ENCODE data around the gene BLMH. TPM values are rescaled to one million over a fixed set of nuclear protein-coding genes. Genes with fewer than 3 reads are reported as not detected.
A peak's percentile ranks its signal among the peaks of the same experiment; 100 is the strongest.

Gene BLMH
- total RNA-seq, 1 experiment from 2014 or later: 20.7 TPM

- no peaks in the 10 kb centered on the region for H4K20me1 ChIP-seq (ENCODE audit: insufficient read depth)
- TF ChIP-seq EZH2 (IDR thresholded peaks at IDR 0.05; ENCODE audit: low read depth): no peak
- TF ChIP-seq, protein P1, sequence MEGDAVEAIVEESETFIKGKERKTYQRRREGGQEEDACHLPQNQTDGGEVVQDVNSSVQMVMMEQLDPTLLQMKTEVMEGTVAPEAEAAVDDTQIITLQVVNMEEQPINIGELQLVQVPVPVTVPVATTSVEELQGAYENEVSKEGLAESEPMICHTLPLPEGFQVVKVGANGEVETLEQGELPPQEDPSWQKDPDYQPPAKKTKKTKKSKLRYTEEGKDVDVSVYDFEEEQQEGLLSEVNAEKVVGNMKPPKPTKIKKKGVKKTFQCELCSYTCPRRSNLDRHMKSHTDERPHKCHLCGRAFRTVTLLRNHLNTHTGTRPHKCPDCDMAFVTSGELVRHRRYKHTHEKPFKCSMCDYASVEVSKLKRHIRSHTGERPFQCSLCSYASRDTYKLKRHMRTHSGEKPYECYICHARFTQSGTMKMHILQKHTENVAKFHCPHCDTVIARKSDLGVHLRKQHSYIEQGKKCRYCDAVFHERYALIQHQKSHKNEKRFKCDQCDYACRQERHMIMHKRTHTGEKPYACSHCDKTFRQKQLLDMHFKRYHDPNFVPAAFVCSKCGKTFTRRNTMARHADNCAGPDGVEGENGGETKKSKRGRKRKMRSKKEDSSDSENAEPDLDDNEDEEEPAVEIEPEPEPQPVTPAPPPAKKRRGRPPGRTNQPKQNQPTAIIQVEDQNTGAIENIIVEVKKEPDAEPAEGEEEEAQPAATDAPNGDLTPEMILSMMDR (conservative IDR thresholded peaks at IDR 0.05): no peak
- H3K9me2 ChIP-seq (ENCODE audit: insufficient read depth): no peaks in the 10 kb centered on the region
- no peak overlapping the region for H3K4me3 ChIP-seq
- no TSS peak for BruUV-seq (replicated peaks)
- no peak overlapping the region for H3K27ac ChIP-seq
- H3K9me3 ChIP-seq (ENCODE audit: insufficient read depth, low read depth): no peaks in the 10 kb centered on the region; the same call in 1 of the 2 replicates
- intact Hi-C loops (cut with micrococcal nuclease; ENCODE audit: unreplicated experiment): no loop called here
- H3K4me1 ChIP-seq (replicated peaks; ENCODE audit: insufficient read depth): peaks cover 40% of the 10 kb centered on the region
- H3K4me2 ChIP-seq: no peak overlapping the region
- no peak for DNase-seq
- no peaks in the 10 kb centered on the region for H3K79me2 ChIP-seq (ENCODE audit: low read depth)
- CTCF ChIA-PET: interaction anchor here (0.7 kb wide), 2 partner anchors 92 to 225 kb away, joined by 3 to 6 read pairs; no protein-coding TSS in a partner anchor
- POLR2A ChIA-PET (ENCODE audit: unreplicated experiment): no interaction called here
- no peaks in the 10 kb centered on the region for H3K27me3 ChIP-seq (ENCODE audit: insufficient read depth, low read depth)
- peaks cover 16% of the 10 kb centered on the region for H3F3A ChIP-seq (ENCODE audit: insufficient read depth, low read depth)
- H3K36me3 ChIP-seq (ENCODE audit: low read depth): no peaks in the 10 kb centered on the region
- H2AFZ ChIP-seq: no peak overlapping the region
Observed at GRCh38 chr17:30339086-30339485, 47.3 kb upstream of the BLMH start.

DNA sequence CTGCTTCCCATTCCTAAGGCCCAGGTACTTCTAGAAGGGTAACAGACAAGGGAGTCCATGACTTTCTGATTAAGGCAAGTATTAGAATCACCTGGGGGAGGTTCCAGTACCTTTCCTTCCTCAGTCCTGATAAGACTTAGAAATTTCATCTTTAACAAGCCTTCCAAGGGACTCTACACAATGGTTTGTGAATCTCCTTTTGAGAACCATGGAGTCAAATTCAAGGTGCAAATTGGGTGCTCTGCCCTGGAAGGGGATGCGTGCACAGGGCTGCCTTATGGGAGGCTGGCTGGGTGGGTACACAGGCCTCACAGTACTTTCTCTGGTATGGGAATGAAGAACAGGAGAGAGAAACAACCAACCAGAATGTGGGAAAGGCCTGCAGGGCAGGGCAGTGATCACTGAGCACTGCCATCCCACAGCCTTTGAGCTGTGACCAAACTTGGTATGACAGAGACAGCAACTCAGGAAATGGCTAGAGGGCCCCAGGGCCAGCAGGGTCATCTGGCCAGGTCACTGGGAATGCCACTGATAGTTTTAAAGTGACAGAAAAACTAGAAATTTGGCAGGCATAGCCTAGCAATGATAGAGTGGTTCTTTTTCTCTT, 45.8 kb upstream of the BLMH start:
- no peak overlapping the region for H2AFZ ChIP-seq
- H3K4me1 ChIP-seq (replicated peaks; ENCODE audit: insufficient read depth): peaks cover 25% of the 10 kb centered on the region
- H4K20me1 ChIP-seq (ENCODE audit: insufficient read depth): no peaks in the 10 kb centered on the region
- H3K27me3 ChIP-seq (ENCODE audit: insufficient read depth, low read depth): no peaks in the 10 kb centered on the region
- no peak overlapping the region for H3K27ac ChIP-seq
- no peak overlapping the region for H3K4me2 ChIP-seq
- no TSS peak for BruUV-seq (replicated peaks)
- DNase-seq: peak in 1 of 2 experiments; percentile 52
- no peaks in the 10 kb centered on the region for H3K79me2 ChIP-seq (ENCODE audit: low read depth)
- peaks cover 7% of the 10 kb centered on the region; the same call in 1 of the 2 replicates for H3F3A ChIP-seq (ENCODE audit: insufficient read depth, low read depth)
- H3K36me3 ChIP-seq (ENCODE audit: low read depth): no peaks in the 10 kb centered on the region
- ChIA-PET CTCF (interaction anchor here (1.1 to 1.8 kb wide), 2 partner anchors 233 kb away, joined by 6 to 18 read pairs; no protein-coding TSS in a partner anchor), POLR2A (ENCODE audit: unreplicated experiment) (no interaction called here)
- no peak overlapping the region for H3K4me3 ChIP-seq
- intact Hi-C loops (cut with micrococcal nuclease; ENCODE audit: unreplicated experiment): no loop called here
- no peaks in the 10 kb centered on the region for H3K9me2 ChIP-seq (ENCODE audit: insufficient read depth)
- TF ChIP-seq, protein P1 (conservative IDR thresholded peaks at IDR 0.05): no peak
- TF ChIP-seq EZH2 (IDR thresholded peaks at IDR 0.05; ENCODE audit: low read depth): no peak
- no peaks in the 10 kb centered on the region for H3K9me3 ChIP-seq (ENCODE audit: insufficient read depth, low read depth)

DNA sequence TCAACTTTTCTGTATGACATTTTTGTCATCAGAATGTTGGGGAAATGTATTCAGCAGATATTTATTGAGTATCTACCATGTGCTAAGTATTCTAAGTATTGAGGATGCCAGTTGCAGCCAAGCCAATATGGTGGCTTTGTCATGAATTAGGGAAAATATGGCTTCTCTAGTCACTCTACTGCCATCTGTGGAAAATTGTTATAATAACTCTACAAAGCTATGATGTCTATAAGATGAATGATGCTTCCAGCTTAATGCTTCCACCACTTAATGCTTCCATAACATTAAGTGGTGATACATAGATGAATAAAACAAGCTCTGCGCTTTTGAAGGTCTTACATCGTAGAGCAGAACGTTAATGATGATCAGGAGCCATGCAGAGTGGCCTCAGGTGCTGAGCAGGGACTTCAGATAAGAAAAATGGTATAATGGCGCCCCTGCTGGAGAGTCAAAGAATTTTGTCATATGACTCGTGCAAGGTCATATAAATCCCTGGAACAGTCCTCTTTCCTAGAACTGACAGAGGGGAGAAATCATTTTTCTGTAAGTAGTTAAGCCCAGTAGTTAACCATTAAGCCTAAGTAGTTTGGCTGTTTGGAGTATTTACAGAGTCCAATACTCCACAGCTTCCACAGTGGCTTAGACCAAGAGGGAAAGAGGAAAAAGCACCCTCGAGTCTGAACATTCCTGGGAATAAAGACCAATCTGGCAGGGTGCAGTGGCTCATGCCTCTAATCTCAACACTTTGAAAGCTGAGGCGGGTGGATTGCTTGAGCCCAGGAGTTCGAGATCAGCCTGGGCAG, 44.8 kb upstream of the BLMH start:
- no TSS peak for BruUV-seq (replicated peaks)

More for the DNA sequence above, 44.8 kb upstream of the BLMH start:
- intact Hi-C loops (cut with micrococcal nuclease; ENCODE audit: unreplicated experiment): loop anchor here (1.0 kb wide), 1 partner anchor 232 kb away; no protein-coding TSS in a partner anchor
- H3K4me3 ChIP-seq: no peak overlapping the region
- no peaks in the 10 kb centered on the region for H3K9me3 ChIP-seq (ENCODE audit: insufficient read depth, low read depth)
- ChIA-PET CTCF (interaction anchor here (0.5 to 1.8 kb wide), 13 partner anchors 8 to 1805 kb away, joined by 3 to 18 read pairs (median 4); no protein-coding TSS in a partner anchor), POLR2A (ENCODE audit: unreplicated experiment) (no interaction called here)
- TF ChIP-seq EZH2 (IDR thresholded peaks at IDR 0.05; ENCODE audit: low read depth): no peak
- TF ChIP-seq, protein P1 (conservative IDR thresholded peaks at IDR 0.05): peak; percentile 96
- peak; percentile 41 to 45 for DNase-seq
- no peaks in the 10 kb centered on the region for H3K27me3 ChIP-seq (ENCODE audit: insufficient read depth, low read depth)
- H4K20me1 ChIP-seq (ENCODE audit: insufficient read depth): no peaks in the 10 kb centered on the region
- H3K4me1 ChIP-seq (replicated peaks; ENCODE audit: insufficient read depth): peaks cover 25% of the 10 kb centered on the region
- no peaks in the 10 kb centered on the region for H3K79me2 ChIP-seq (ENCODE audit: low read depth)
- peaks cover 7% of the 10 kb centered on the region; the same call in 1 of the 2 replicates for H3F3A ChIP-seq (ENCODE audit: insufficient read depth, low read depth)
- no peaks in the 10 kb centered on the region for H3K36me3 ChIP-seq (ENCODE audit: low read depth)
- H3K9me2 ChIP-seq (ENCODE audit: insufficient read depth): no peaks in the 10 kb centered on the region
- no peak overlapping the region for H3K27ac ChIP-seq
- H3K4me2 ChIP-seq: no peak overlapping the region
- H2AFZ ChIP-seq: no peak overlapping the region

Measured in PC-9 (cell line).